Neuronal stem cell (in vitro differentiated cells): ENCODE data around the gene MYF6.

ENCODE experiments used
- DNase-seq: peaks from one replicate; pipeline ENCODE4 v3.0.0-alpha.2; 2013; ENCODE audit warnings: low spot score
- H2AFZ ChIP-seq: one replicate; pipeline ENCODE4 v1.6.1; 2013; ENCODE audit warnings: mild to moderate bottlenecking, low read length, inconsistent platforms
- H2AK5ac ChIP-seq: 2 replicates; pipeline ENCODE4 v1.6.1; 2013; ENCODE audit warnings: low read depth, mild to moderate bottlenecking, inconsistent platforms, low read length, moderate library complexity, mixed read lengths
- H2BK120ac ChIP-seq: 2 replicates; pipeline ENCODE4 v1.6.1; 2013; ENCODE audit warnings: low read depth, mild to moderate bottlenecking, inconsistent platforms, low read length, moderate library complexity, mixed read lengths
- H2BK12ac ChIP-seq: one replicate; pipeline ENCODE4 v1.6.1; 2013; ENCODE audit warnings: low read length, inconsistent platforms
- H2BK15ac ChIP-seq: 2 replicates; pipeline ENCODE4 v1.6.1; 2013; ENCODE audit warnings: mild to moderate bottlenecking, low read length, inconsistent platforms, mixed read lengths
- H2BK5ac ChIP-seq: one replicate; pipeline ENCODE4 v1.6.1; 2013; ENCODE audit warnings: inconsistent platforms, mild to moderate bottlenecking, low read length, moderate library complexity
- H3K14ac ChIP-seq: one replicate; pipeline ENCODE4 v1.6.1; 2013; ENCODE audit warnings: low read length, inconsistent platforms
- H3K18ac ChIP-seq: 2 replicates; pipeline ENCODE4 v1.6.1; 2013; ENCODE audit warnings: low read length, inconsistent platforms
- H3K23ac ChIP-seq: 2 replicates; pipeline ENCODE4 v1.6.1; 2013; ENCODE audit warnings: low read depth, mild to moderate bottlenecking, mixed read lengths, low read length, inconsistent platforms; ENCODE audit not compliant: poor library complexity
- H3K27ac ChIP-seq: replicated peaks from 3 replicates; pipeline ENCODE4 v1.5.1; 2013; ENCODE audit warnings: low read length, inconsistent platforms
- H3K27me3 ChIP-seq, 3 experiments: 2 replicates each; pipeline ENCODE4 v1.6.1; 2013; ENCODE audit warnings: low read length in 3 of 3, mild to moderate bottlenecking in 2 of 3, inconsistent platforms in 1 of 3, low read depth in 1 of 3, mixed read lengths in 1 of 3, moderate library complexity in 1 of 3; ENCODE audit not compliant: control insufficient read depth in 3 of 3, insufficient read depth in 3 of 3
- H3K36me3 ChIP-seq, 2 donors: replicated peaks in 1 of 2; 2 replicates each; pipeline ENCODE4 v1.6.1; 2013; ENCODE audit warnings: low read length in 2 of 2; ENCODE audit not compliant: control insufficient read depth in 2 of 2, insufficient read depth in 2 of 2
- H3K4ac ChIP-seq: 2 replicates; pipeline ENCODE4 v1.6.1; 2013; ENCODE audit warnings: inconsistent platforms, mild to moderate bottlenecking, low read length, moderate library complexity
- H3K4me1 ChIP-seq, 2 donors: 1 replicate in 1 of 2; 2 replicates in 1 of 2; pipeline ENCODE4 v1.6.1; 2013; ENCODE audit warnings: low read length in 2 of 2, low read depth in 1 of 2; ENCODE audit not compliant: control insufficient read depth in 2 of 2, insufficient read depth in 1 of 2
- H3K4me2 ChIP-seq: one replicate; pipeline ENCODE4 v1.6.1; 2013; ENCODE audit warnings: mild to moderate bottlenecking, low read length, inconsistent platforms; ENCODE audit not compliant: insufficient read depth, poor library complexity, severe bottlenecking
- H3K4me3 ChIP-seq, 2 donors: 2 replicates each; pipeline ENCODE4 v1.5.1; 2013; ENCODE audit warnings: low read length in 2 of 2, mild to moderate bottlenecking in 2 of 2, inconsistent platforms in 1 of 2, moderate library complexity in 1 of 2
- H3K79me1 ChIP-seq: one replicate; pipeline ENCODE4 v1.6.1; 2013; ENCODE audit warnings: low read depth, mild to moderate bottlenecking, inconsistent platforms, low read length, moderate library complexity
- H3K9ac ChIP-seq: one replicate; pipeline ENCODE4 v1.6.1; 2013; ENCODE audit warnings: mild to moderate bottlenecking, low read depth, low read length, inconsistent platforms; ENCODE audit not compliant: poor library complexity
- H3K9me3 ChIP-seq, 2 donors: replicated peaks in 1 of 2; 2 replicates each; pipeline versions ENCODE3 to v1.6.1; 2013; ENCODE audit warnings: low read length in 2 of 2, mild to moderate bottlenecking in 2 of 2, inconsistent platforms in 1 of 2, low read depth in 1 of 2, mixed read lengths in 1 of 2, moderate library complexity in 1 of 2; ENCODE audit not compliant: control insufficient read depth in 2 of 2, insufficient read depth in 1 of 2
- H4K8ac ChIP-seq: one replicate; pipeline ENCODE4 v1.6.1; 2013; ENCODE audit warnings: low read depth, mild to moderate bottlenecking, inconsistent platforms, low read length, moderate library complexity
- H4K91ac ChIP-seq: one replicate; pipeline ENCODE4 v1.6.1; 2013; ENCODE audit warnings: low read length, low read depth, mild to moderate bottlenecking, inconsistent platforms; ENCODE audit not compliant: poor library complexity
- WGBS, 2 donors: extraction: QIAGEN DNeasy Blood & Tissue Kit; methylation state at CpG; one replicate each; pipeline ENCODE4 v1.1.7; 2013; ENCODE audit warnings: missing lambda C conversion rate in 2 of 2, mixed read lengths in 1 of 2; ENCODE audit not compliant: insufficient read length in 2 of 2, insufficient replicate concordance in 1 of 2; ENCODE audit errors: extremely low coverage in 2 of 2; 5-methylcytosine and 5-hydroxymethylcytosine counted together

MYF6 gene

GRCh38 chr12:80690513-80690912 lies 16.9 kb upstream of the MYF6 start:
- no peak overlapping the region for H2AK5ac ChIP-seq
- no peak overlapping the region for H4K91ac ChIP-seq
- DNase-seq = no peak
- H3K27ac ChIP-seq = no peak overlapping the region
- no peak overlapping the region for H2AFZ ChIP-seq
- H2BK12ac ChIP-seq = no peak overlapping the region
- H3K4ac ChIP-seq = no peak overlapping the region
- H3K27me3 ChIP-seq = no peaks in the 10 kb centered on the region
- H3K9me3 ChIP-seq = no peaks in the 10 kb centered on the region
- H3K23ac ChIP-seq = no peak overlapping the region
- H3K79me1 ChIP-seq = no peaks in the 10 kb centered on the region
- no peak overlapping the region for H2BK5ac ChIP-seq
- no peak overlapping the region for H3K14ac ChIP-seq
- no peak overlapping the region for H2BK15ac ChIP-seq
- H3K4me2 ChIP-seq = no peak overlapping the region
- H3K4me1 ChIP-seq = no peaks in the 10 kb centered on the region
- H4K8ac ChIP-seq = no peak overlapping the region
- H3K4me3 ChIP-seq = no peak overlapping the region
- no CpG with 5 or more reads among the region's 2 CpGs for WGBS, 2 donors
- no peaks in the 10 kb centered on the region for H3K36me3 ChIP-seq
- no peak overlapping the region for H3K18ac ChIP-seq
- no peak overlapping the region for H3K9ac ChIP-seq
- no peak overlapping the region for H2BK120ac ChIP-seq

- H3K27me3 ChIP-seq = no peaks in the 10 kb centered on the region
- H2BK5ac ChIP-seq = peak overlapping the region; percentile 88
- WGBS, 2 donors = no CpG with 5 or more reads among the region's 1 CpG
- H3K36me3 ChIP-seq = no peaks in the 10 kb centered on the region
- H3K23ac ChIP-seq = no peak overlapping the region
- H4K8ac ChIP-seq = no peak overlapping the region
- no peak overlapping the region for H3K9ac ChIP-seq
- no peak overlapping the region for H3K18ac ChIP-seq
- H3K27ac ChIP-seq = no peak overlapping the region
- no peak overlapping the region for H2BK12ac ChIP-seq
- H2BK15ac ChIP-seq = no peak overlapping the region
- H3K79me1 ChIP-seq = no peaks in the 10 kb centered on the region
- H3K4me1 ChIP-seq = no peaks in the 10 kb centered on the region
- H2BK120ac ChIP-seq = no peak overlapping the region
- H2AFZ ChIP-seq = peak overlapping the region; percentile 47
- H4K91ac ChIP-seq = no peak overlapping the region
- H2AK5ac ChIP-seq = no peak overlapping the region
- H3K14ac ChIP-seq = no peak overlapping the region
- H3K4ac ChIP-seq = no peak overlapping the region
- no peak for DNase-seq
- H3K4me3 ChIP-seq = peak overlapping the region in 1 of 2 donors; percentile 27
- no peaks in the 10 kb centered on the region for H3K9me3 ChIP-seq
- H3K4me2 ChIP-seq = no peak overlapping the region
Measured at GRCh38 chr12:80692114-80692513, 15.3 kb upstream of the MYF6 start.

- no peak overlapping the region for H2AFZ ChIP-seq
- H4K91ac ChIP-seq = no peak overlapping the region
- H3K4me2 ChIP-seq = no peak overlapping the region
- no peak overlapping the region for H3K4ac ChIP-seq
- H2BK15ac ChIP-seq = no peak overlapping the region
- H3K4me3 ChIP-seq = no peak overlapping the region
- no peak overlapping the region for H3K9ac ChIP-seq
- DNase-seq = no peak
- H3K27me3 ChIP-seq = no peaks in the 10 kb centered on the region
- no peaks in the 10 kb centered on the region for H3K9me3 ChIP-seq
- H4K8ac ChIP-seq = no peak overlapping the region
- no peak overlapping the region for H2BK5ac ChIP-seq
- no peak overlapping the region for H3K18ac ChIP-seq
- H2AK5ac ChIP-seq = no peak overlapping the region
- H3K23ac ChIP-seq = no peak overlapping the region
- no peak overlapping the region for H2BK120ac ChIP-seq
- no peak overlapping the region for H3K14ac ChIP-seq
- no CpG with 5 or more reads among the region's 2 CpGs for WGBS, 2 donors
- no peaks in the 10 kb centered on the region for H3K79me1 ChIP-seq
- no peaks in the 10 kb centered on the region for H3K4me1 ChIP-seq
- no peaks in the 10 kb centered on the region for H3K36me3 ChIP-seq
- H2BK12ac ChIP-seq = no peak overlapping the region
- H3K27ac ChIP-seq = no peak overlapping the region
Measured at GRCh38 chr12:80697270-80697887, 10.1 kb upstream of the MYF6 start.

GRCh38 chr12:80698256-80698655 lies 9.2 kb upstream of the MYF6 start:
- Histone ChIP-seq H3K36me3 (no peaks in the 10 kb centered on the region), H3K9ac (no peak overlapping the region), H4K8ac (no peak overlapping the region), H2BK120ac (no peak overlapping the region), H2BK15ac (no peak overlapping the region), H3K27me3 (no peaks in the 10 kb centered on the region), H3K18ac (no peak overlapping the region), H4K91ac (no peak overlapping the region), H3K79me1 (no peaks in the 10 kb centered on the region), H3K4me1 (peaks cover 4% of the 10 kb centered on the region in 2 donors), H3K4me3 (no peak overlapping the region), H3K27ac (no peak overlapping the region), H3K4me2 (no peak overlapping the region), H2AK5ac (no peak overlapping the region), H3K9me3 (no peaks in the 10 kb centered on the region), H2BK12ac (no peak overlapping the region), H3K4ac (no peak overlapping the region), H3K14ac (no peak overlapping the region), H2AFZ (no peak overlapping the region), H3K23ac (no peak overlapping the region), H2BK5ac (no peak overlapping the region)
- no peak for DNase-seq
- no CpG with 5 or more reads among the region's 7 CpGs for WGBS, 2 donors
